K562 (cell line): Measurements from ENCODE around the gene PDIA4. TPM values are rescaled to one million over a fixed set of nuclear protein-coding genes. Genes with fewer than 3 reads are reported as not detected.
A peak's percentile ranks its signal among the peaks of the same experiment; 100 is the strongest.

Source experiments
- ARID2 ChIP-seq: fragments of 450-650 bp; IDR thresholded peaks from 2 replicates; pipeline ENCODE4 v1.6.1; 2017; ENCODE audit warnings: antibody characterized with exemption, mild to moderate bottlenecking
- FOXK2 ChIP-seq, 2 experiments: fragments of 450-650 bp; IDR thresholded peaks in 1 of 2; conservative IDR thresholded peaks in 1 of 2; 2 replicates each; pipeline ENCODE4 v1.6.1; 2016; ENCODE audit warnings: low read depth in 2 of 2, mild to moderate bottlenecking in 1 of 2
- GTF2E2 ChIP-seq: fragments of 200-800 bp; sonication (Bioruptor generic); IDR thresholded peaks from 2 replicates; pipeline ENCODE4 v1.6.1; 2016; ENCODE audit warnings: missing genetic modification characterization, missing compliant biosample characterization
- HMBOX1 ChIP-seq: sonication (generic); IDR thresholded peaks from 2 replicates; pipeline ENCODE4 v1.6.1; 2016
- MTA1 ChIP-seq: fragments of 450-650 bp; IDR thresholded peaks from 2 replicates; pipeline ENCODE4 v1.6.1; 2017; ENCODE audit warnings: borderline replicate concordance
- MTA3 ChIP-seq: fragments of 450-650 bp; formaldehyde crosslinking; IDR thresholded peaks from 2 replicates; pipeline ENCODE4 v1.6.1; 2017; ENCODE audit warnings: mild to moderate bottlenecking, borderline replicate concordance
- NCOA6 ChIP-seq: fragments of 450-650 bp; IDR thresholded peaks from 2 replicates; pipeline ENCODE4 v1.6.1; 2017; ENCODE audit warnings: mild to moderate bottlenecking
- NR2C1 ChIP-seq, 2 experiments: fragments of 450-650 bp; IDR thresholded peaks; 2 replicates each; pipeline ENCODE4 v1.6.1; 2017; ENCODE audit warnings: mild to moderate bottlenecking in 2 of 2, antibody characterized with exemption in 1 of 2, inconsistent platforms in 1 of 2, missing compliant biosample characterization in 1 of 2, missing genetic modification characterization in 1 of 2
- RBM15 ChIP-seq: fragments of 200-400 bp; formaldehyde crosslinking; IDR thresholded peaks from 2 replicates; pipeline ENCODE4 v1.6.1; 2018; ENCODE audit warnings: mild to moderate bottlenecking, low read length, moderate library complexity; ENCODE audit not compliant: insufficient read depth
- SMARCB1 ChIP-seq: IDR thresholded peaks from 2 replicates; pipeline ENCODE4 v1.6.1; 2011; ENCODE audit warnings: improper control_type of control experiment, low read depth; ENCODE audit not compliant: insufficient read length
- SREBF2 ChIP-seq: sonication (generic); formaldehyde crosslinking; IDR thresholded peaks from 2 replicates; pipeline ENCODE4 v1.4.0; 2020; ENCODE audit warnings: mild to moderate bottlenecking, missing genetic modification reagents
- ZNF12 ChIP-seq: sonication (generic); formaldehyde crosslinking; IDR thresholded peaks from 2 replicates; pipeline ENCODE4 v1.4.0; 2020; ENCODE audit warnings: mild to moderate bottlenecking, missing genetic modification reagents
- ZNF398 ChIP-seq: fragments of 250-450 bp; sonication (Bioruptor Pico); IDR thresholded peaks from 2 replicates; pipeline ENCODE4 v1.8.0; 2021; ENCODE audit warnings: moderate library complexity, mild to moderate bottlenecking, inconsistent platforms
- ZNF586 ChIP-seq: fragments of 450-650 bp; formaldehyde crosslinking; conservative IDR thresholded peaks from 2 replicates; pipeline ENCODE4 v1.4.0; 2020; ENCODE audit warnings: mild to moderate bottlenecking, moderate library complexity
- ZNF785 ChIP-seq: fragments of 250-450 bp; sonication (Bioruptor Pico); IDR thresholded peaks from 2 replicates; pipeline ENCODE4 v1.4.0; 2020; ENCODE audit warnings: mild to moderate bottlenecking
- polyA plus RNA-seq, 8 experiments: library from polyadenylated mRNA; depleted of rRNA in 4 of 8; stranded (reverse) in 5 of 8; unstranded in 3 of 8; fragments of >200 nt; fragmentation: Nextera tagmentation in 2 of 8; fragmentation: Illumina TruSeq in 1 of 8; extraction: Ambion mirVana in 2 of 8; extraction: Trizol in 1 of 8; gene quantifications; 2 replicates each; pipeline versions ENCODE4 v1.2.1 to v1.2.3, GENCODE V29; 2011 to 2014; ENCODE audit warnings: inconsistent platforms in 1 of 8, missing spikeins in 1 of 8
- total RNA-seq, 7 experiments: library from RNA; depleted of rRNA in 6 of 7; stranded (reverse); fragments of >200 nt in 6 of 7; fragmentation: Illumina TruSeq in 2 of 7; extraction: Trizol in 2 of 7; gene quantifications; 2 replicates each; pipeline versions ENCODE4 v1.2.1 to v1.2.3, GENCODE V29; 2011 to 2021; ENCODE audit warnings: low replicate concordance in 1 of 7
- TF ChIP-seq, protein P1 (sequence below): fragments of 250-450 bp; sonication (Bioruptor Pico); IDR thresholded peaks from 2 replicates; pipeline ENCODE4 v1.5.0; 2021; ENCODE audit warnings: mild to moderate bottlenecking, borderline replicate concordance
- TF ChIP-seq, protein P2 (sequence below): sonication (generic); formaldehyde crosslinking; IDR thresholded peaks from 2 replicates; pipeline ENCODE4 v1.8.0; 2023; ENCODE audit warnings: mild to moderate bottlenecking, missing genetic modification reagents
- TF ChIP-seq, protein P3 (sequence below): sonication (generic); formaldehyde crosslinking; IDR thresholded peaks from 2 replicates; pipeline ENCODE4 v1.4.0; 2020; ENCODE audit warnings: mild to moderate bottlenecking, missing genetic modification reagents

Gene PDIA4
- total and polyA plus RNA-seq, 9 of the 15 experiments (the other 6 are each of a cell fraction or from before 2014, with no cell fraction given) = 9.1 to 175 (median 146) TPM

- TF ChIP-seq, protein P1, sequence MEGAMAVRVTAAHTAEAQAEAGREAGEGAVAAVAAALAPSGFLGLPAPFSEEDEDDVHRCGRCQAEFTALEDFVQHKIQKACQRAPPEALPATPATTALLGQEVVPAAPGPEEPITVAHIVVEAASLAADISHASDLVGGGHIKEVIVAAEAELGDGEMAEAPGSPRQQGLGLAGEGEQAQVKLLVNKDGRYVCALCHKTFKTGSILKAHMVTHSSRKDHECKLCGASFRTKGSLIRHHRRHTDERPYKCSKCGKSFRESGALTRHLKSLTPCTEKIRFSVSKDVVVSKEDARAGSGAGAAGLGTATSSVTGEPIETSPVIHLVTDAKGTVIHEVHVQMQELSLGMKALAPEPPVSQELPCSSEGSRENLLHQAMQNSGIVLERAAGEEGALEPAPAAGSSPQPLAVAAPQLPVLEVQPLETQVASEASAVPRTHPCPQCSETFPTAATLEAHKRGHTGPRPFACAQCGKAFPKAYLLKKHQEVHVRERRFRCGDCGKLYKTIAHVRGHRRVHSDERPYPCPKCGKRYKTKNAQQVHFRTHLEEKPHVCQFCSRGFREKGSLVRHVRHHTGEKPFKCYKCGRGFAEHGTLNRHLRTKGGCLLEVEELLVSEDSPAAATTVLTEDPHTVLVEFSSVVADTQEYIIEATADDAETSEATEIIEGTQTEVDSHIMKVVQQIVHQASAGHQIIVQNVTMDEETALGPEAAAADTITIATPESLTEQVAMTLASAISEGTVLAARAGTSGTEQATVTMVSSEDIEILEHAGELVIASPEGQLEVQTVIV (CRISPR knock-in tag) = peak; percentile 61; the same call in 1 of the 2 replicates
- TF ChIP-seq ZNF398 (CRISPR knock-in tag) = no peak
- no peak for TF ChIP-seq ZNF12 (CRISPR knock-in tag)
- TF ChIP-seq MTA1 = 0 out of 2 replicates have a peak, but pooled peaks have one; percentile 2
- TF ChIP-seq, protein P2, sequence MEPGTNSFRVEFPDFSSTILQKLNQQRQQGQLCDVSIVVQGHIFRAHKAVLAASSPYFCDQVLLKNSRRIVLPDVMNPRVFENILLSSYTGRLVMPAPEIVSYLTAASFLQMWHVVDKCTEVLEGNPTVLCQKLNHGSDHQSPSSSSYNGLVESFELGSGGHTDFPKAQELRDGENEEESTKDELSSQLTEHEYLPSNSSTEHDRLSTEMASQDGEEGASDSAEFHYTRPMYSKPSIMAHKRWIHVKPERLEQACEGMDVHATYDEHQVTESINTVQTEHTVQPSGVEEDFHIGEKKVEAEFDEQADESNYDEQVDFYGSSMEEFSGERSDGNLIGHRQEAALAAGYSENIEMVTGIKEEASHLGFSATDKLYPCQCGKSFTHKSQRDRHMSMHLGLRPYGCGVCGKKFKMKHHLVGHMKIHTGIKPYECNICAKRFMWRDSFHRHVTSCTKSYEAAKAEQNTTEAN = no peak
- no peak for TF ChIP-seq NR2C1 (IDR thresholded peaks at IDR 0.05)
- TF ChIP-seq NR2C1 (tag; IDR thresholded peaks at IDR 0.05) = no peak
- TF ChIP-seq, protein P3, sequence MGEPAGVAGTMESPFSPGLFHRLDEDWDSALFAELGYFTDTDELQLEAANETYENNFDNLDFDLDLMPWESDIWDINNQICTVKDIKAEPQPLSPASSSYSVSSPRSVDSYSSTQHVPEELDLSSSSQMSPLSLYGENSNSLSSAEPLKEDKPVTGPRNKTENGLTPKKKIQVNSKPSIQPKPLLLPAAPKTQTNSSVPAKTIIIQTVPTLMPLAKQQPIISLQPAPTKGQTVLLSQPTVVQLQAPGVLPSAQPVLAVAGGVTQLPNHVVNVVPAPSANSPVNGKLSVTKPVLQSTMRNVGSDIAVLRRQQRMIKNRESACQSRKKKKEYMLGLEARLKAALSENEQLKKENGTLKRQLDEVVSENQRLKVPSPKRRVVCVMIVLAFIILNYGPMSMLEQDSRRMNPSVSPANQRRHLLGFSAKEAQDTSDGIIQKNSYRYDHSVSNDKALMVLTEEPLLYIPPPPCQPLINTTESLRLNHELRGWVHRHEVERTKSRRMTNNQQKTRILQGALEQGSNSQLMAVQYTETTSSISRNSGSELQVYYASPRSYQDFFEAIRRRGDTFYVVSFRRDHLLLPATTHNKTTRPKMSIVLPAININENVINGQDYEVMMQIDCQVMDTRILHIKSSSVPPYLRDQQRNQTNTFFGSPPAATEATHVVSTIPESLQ (CRISPR knock-in tag) = 0 out of 2 replicates have a peak, but pooled peaks have one; percentile 9
- no peak for TF ChIP-seq HMBOX1
- TF ChIP-seq NCOA6 = no peak
- TF ChIP-seq RBM15 = no peak
- no peak for TF ChIP-seq ZNF785 (CRISPR knock-in tag)
- TF ChIP-seq GTF2E2 (tag) = 0 out of 2 replicates have a peak, but pooled peaks have one; percentile 71
- no peak for TF ChIP-seq SMARCB1
- TF ChIP-seq ZNF586 (CRISPR knock-in tag) = no peak
- no peak for TF ChIP-seq SREBF2 (CRISPR knock-in tag)
- TF ChIP-seq FOXK2 (conservative IDR thresholded peaks at IDR 0.05 in 1 of 2, IDR thresholded peaks at IDR 0.05 in 1 of 2; ENCODE audit: low read depth in 2 of 2) = no peak
- TF ChIP-seq ARID2 = no peak
- TF ChIP-seq MTA3 = no peak
Measured at GRCh38 chr7:148963583-148964482, 64.5 kb downstream of the PDIA4 start (continued).
